Measurements from ENCODE around the gene SASS6.
"Not testable (repeated sequence)": the region's sequence is repeated elsewhere in the genome, so short reads cannot be mapped to it uniquely, and the experiment has no call there.

SASS6 gene

GRCh38 chr1:100047235-100047708 lies 85.5 kb downstream of the SASS6 start:
- not testable (repeated sequence) for DNase-seq (ENCODE audit: low read depth)

DNA sequence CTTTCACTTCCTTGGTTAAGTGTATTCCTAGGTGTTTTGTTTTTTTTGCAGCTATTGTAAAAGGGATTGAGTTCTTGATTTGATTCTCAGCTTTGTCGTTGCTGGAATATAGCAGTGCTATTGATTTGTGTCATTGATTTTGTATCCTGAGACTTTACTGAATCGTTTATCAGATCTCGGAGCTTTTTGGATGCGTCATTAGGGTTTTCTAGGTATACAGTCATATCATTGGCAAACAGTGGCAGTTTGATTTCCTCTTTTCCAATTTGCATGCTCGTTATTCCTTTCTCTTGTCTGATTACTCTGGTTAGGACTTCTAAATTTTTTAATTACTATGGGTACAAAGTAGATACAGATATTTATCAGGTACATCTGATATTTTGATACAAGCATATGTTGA lies 87.5 kb downstream of the SASS6 start:
- DNase-seq (ENCODE audit: low read depth): no peak

- no peak for DNase-seq (ENCODE audit: low read depth)
These were observed 93.1 kb downstream of the SASS6 start for GRCh38 chr1:100039591-100039990.

- peak; percentile 49 for DNase-seq (ENCODE audit: low read depth)
These were observed 94.0 kb downstream of the SASS6 start for GRCh38 chr1:100038660-100039287.

GRCh38 chr1:100037927-100038659 lies 94.6 kb downstream of the SASS6 start:
- peak; percentile 86 for DNase-seq (ENCODE audit: low read depth)

DNA sequence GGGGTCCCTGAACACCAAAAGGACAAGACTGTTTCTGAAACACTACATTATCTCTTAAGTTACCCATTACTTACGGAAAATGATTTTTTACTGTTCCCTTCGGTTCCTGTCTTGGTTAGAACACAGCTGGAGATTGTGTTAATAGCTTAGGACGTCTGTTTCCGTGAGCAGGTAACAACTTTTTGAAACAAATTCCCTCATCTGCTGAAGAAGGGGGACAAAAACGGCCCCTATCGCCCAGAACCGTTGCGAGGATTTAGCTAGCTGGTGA lies 95.1 kb downstream of the SASS6 start:
- no peak for DNase-seq (ENCODE audit: low read depth)

- DNase-seq (ENCODE audit: low read depth): no peak
These were observed 95.7 kb downstream of the SASS6 start for GRCh38 chr1:100036718-100037655.

DNA sequence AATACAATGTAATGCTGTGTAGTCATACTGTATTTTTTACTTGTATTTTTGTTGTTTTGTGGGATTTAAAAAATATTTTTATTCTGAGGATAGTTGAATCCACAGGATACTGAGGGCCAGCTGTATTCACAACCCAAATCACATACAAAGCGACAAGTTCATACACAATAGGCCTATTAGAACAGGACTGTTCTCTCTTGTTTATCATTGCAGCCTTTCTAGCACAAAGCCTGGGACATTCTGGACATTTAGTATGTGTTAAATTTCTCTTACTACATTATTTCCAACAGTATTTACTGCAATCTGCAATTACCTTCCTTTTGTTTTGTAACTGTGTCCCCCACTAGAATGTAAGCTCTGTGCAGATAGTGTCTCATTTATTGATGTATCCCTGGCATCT lies 97.5 kb downstream of the SASS6 start:
- DNase-seq (ENCODE audit: low read depth): no peak

- DNase-seq (ENCODE audit: low read depth): no peak
These were observed 98.3 kb downstream of the SASS6 start for GRCh38 chr1:100034470-100034869.
